Suppressor macrophage treated with lipopolysaccharide for 4 hours (primary cell): ENCODE measurements around the gene SAFB2.

ENCODE experiments used
- DNase-seq: peaks from one replicate; pipeline ENCODE4 v3.0.0-alpha.2; 2020

The SAFB2 gene

GRCh38 chr19:5578097-5578846 lies 44.3 kb downstream of the SAFB2 start:
- peak; percentile 65 for DNase-seq

GRCh38 chr19:5575590-5575989 lies 47.0 kb downstream of the SAFB2 start:
- no peak for DNase-seq

GRCh38 chr19:5572556-5573286 lies 49.9 kb downstream of the SAFB2 start:
- no peak for DNase-seq

- DNase-seq: no peak
Measured at GRCh38 chr19:5571777-5572176, 50.8 kb downstream of the SAFB2 start.

GRCh38 chr19:5567970-5568407 lies 54.6 kb downstream of the SAFB2 start:
- DNase-seq: no peak

- no peak for DNase-seq
Measured at GRCh38 chr19:5567360-5567969, 55.1 kb downstream of the SAFB2 start, which contains the start of gene TINCR. TINCR (minus strand) TSS chr19:5567953.

- no peak for DNase-seq
Measured at GRCh38 chr19:5564930-5565329, 57.6 kb downstream of the SAFB2 start.

- DNase-seq: no peak
Measured at GRCh38 chr19:5563935-5564612, 58.5 kb downstream of the SAFB2 start.

- no peak for DNase-seq
Measured at GRCh38 chr19:5563008-5563431, 59.6 kb downstream of the SAFB2 start.

- DNase-seq: no peak
Measured at GRCh38 chr19:5562280-5562679, 60.3 kb downstream of the SAFB2 start.

GRCh38 chr19:5561559-5561958 lies 61.0 kb downstream of the SAFB2 start:
- no peak for DNase-seq

- no peak for DNase-seq
Measured at GRCh38 chr19:5560156-5560555, 62.4 kb downstream of the SAFB2 start.

- no peak for DNase-seq
Measured at GRCh38 chr19:5559804-5560133, 62.8 kb downstream of the SAFB2 start.

- no peak for DNase-seq
Measured at GRCh38 chr19:5558101-5558621, 64.4 kb downstream of the SAFB2 start.

- DNase-seq: no peak
Measured at GRCh38 chr19:5557691-5558090, 64.9 kb downstream of the SAFB2 start.

- DNase-seq: no peak
Measured at GRCh38 chr19:5554828-5555227, 67.7 kb downstream of the SAFB2 start.

GRCh38 chr19:5553892-5554291 lies 68.7 kb downstream of the SAFB2 start:
- no peak for DNase-seq

GRCh38 chr19:5547881-5548280 lies 74.7 kb downstream of the SAFB2 start:
- peak; percentile 28 for DNase-seq

- no peak for DNase-seq
Measured at GRCh38 chr19:5545984-5546383, 76.6 kb downstream of the SAFB2 start.

GRCh38 chr19:5545051-5545450 lies 77.5 kb downstream of the SAFB2 start:
- DNase-seq: no peak

- no peak for DNase-seq
Measured at GRCh38 chr19:5542665-5543064, 79.9 kb downstream of the SAFB2 start.

- DNase-seq: no peak
Measured at GRCh38 chr19:5541456-5541855, 81.1 kb downstream of the SAFB2 start.

- DNase-seq: no peak
Measured at GRCh38 chr19:5540208-5540607, 82.4 kb downstream of the SAFB2 start.
